GM19099 (cell line): ENCODE data around the gene HK2.

Experiments used
- POLR2A ChIP-seq: IDR thresholded peaks from 3 replicates; pipeline ENCODE4 v1.6.1; 2011; ENCODE audit warnings: low read depth; ENCODE audit not compliant: insufficient read length; ENCODE audit errors: extremely low read depth

HK2 gene

GRCh38 chr2:74864728-74865722 lies 31.1 kb downstream of the HK2 start:
- no peak for TF ChIP-seq POLR2A

GRCh38 chr2:74865770-74866674 lies 32.1 kb downstream of the HK2 start:
- no peak for TF ChIP-seq POLR2A

GRCh38 chr2:74867841-74868658 lies 34.1 kb downstream of the HK2 start:
- no peak for TF ChIP-seq POLR2A

DNA sequence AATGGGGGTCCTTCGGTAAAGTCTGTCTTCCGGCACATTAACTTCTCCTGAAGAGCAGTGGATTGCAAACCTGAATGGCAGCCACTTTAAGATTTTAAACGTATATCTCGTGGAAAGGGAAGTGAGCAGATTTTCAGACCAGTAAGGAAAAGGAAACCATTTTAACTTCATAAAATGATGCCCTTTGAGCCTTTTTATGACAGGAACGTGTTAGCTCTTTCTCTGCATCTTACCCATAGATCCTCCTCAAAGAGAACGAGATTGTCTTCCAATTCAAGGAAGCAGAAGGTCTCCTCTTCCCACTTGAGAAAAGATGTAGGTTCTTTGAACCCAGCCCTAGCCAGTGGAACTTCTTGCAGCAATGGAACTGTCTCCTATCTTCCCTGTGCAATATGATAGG lies 35.6 kb downstream of the HK2 start:
- no peak for TF ChIP-seq POLR2A

GRCh38 chr2:74870951-74871350 lies 37.0 kb downstream of the HK2 start:
- TF ChIP-seq POLR2A = no peak

- TF ChIP-seq POLR2A = no peak
These were observed 37.5 kb downstream of the HK2 start for GRCh38 chr2:74871414-74871813.

DNA sequence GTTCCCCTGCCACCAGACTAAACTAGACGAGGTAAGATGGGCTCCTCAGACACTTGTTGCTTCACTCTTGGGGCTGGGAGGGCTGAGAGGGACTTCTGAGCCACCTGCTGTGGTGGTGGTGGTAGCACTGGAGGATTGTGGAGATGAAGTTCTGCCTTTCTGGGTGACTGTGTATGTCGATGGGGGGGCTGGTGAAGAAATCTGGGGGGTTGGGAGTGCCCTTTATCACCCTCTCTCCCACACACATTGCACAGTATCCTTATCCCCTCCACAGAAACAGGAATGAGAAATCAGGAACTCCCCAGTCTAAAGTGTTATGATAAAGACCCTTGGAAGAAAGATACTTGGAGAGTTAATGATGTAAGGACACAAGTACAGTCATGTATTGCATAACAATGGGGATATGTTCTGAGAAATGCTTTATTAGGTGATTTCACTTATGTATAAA lies 38.5 kb downstream of the HK2 start:
- no peak for TF ChIP-seq POLR2A

DNA sequence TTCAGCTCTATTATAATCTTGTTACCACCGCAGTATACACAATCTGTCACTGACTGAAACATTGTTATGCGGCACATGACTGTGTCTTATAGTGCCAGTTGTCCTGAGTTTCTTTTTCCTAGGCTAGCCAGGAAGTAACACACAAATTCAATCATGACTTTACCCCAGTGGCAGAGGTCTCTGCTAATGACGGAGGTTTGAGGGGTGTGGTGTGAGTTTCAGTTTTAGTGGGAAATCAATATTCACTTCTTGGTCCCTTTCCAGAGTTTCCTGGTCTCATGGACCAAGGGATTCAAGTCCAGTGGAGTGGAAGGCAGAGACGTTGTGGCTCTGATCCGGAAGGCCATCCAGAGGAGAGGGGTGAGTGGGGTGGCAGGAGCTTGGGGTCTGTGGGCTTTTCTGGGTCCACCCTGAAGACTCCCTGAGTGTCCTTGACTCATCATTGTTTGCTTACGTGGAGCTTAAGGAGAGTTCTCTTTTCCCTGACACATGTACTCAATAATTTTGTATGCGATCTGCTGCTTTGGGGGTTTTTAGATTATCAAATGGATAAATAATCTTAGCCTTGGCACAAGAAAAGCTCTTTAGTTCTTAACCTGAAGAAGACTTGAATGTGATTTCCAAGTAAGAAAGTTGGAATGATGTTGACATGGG lies 39.2 kb downstream of the HK2 start:
- TF ChIP-seq POLR2A = no peak

DNA sequence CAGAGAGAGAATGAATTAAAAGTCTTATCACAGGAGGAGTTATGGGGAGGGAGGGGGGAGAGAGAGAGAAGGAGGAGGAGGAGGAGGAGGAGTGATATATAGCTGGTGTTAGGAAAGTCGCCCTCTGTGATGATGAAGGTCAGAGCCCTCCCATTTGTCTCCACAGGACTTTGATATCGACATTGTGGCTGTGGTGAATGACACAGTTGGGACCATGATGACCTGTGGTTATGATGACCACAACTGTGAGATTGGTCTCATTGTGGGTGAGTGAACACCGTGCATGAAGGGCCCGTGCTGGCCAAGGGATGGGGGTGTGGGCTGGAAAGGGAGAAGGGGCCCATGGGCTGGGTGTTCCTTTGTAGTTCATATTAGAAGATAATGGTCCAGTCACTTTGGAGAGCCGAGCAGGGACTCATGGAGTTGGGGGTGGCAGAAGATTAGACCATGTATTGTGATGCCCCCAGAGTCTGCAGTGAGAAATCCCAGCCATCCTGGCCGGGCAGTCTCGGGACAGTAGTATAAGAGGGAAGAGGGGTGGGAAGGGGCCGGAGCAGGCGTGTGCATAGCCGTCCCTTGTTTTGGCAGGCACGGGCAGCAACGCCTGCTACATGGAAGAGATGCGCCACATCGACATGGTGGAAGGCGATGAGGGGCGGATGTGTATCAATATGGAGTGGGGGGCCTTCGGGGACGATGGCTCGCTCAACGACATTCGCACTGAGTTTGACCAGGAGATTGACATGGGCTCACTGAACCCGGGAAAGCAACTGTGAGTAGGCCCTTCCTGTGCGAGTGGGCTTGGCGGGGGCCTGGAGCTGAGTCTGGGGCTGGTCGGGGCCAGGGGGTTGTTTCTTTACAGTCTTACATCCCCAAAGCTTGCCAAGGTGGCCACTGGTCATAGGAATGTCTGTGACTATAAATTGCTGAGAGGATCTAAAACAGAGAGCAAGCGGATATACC lies 40.0 kb downstream of the HK2 start:
- TF ChIP-seq POLR2A = no peak

GRCh38 chr2:74876081-74876886 lies 42.4 kb downstream of the HK2 start:
- no peak for TF ChIP-seq POLR2A

- no peak for TF ChIP-seq POLR2A
These were observed 43.4 kb downstream of the HK2 start for GRCh38 chr2:74877376-74877775.

GRCh38 chr2:74877781-74878433 lies 44.0 kb downstream of the HK2 start:
- TF ChIP-seq POLR2A = no peak
